HG03469 (cell line): ENCODE measurements around the gene DHX16.
A peak's percentile ranks its signal among the peaks of the same experiment; 100 is the strongest.
"Not testable (repeated sequence)": the region's sequence is repeated elsewhere in the genome, so short reads cannot be mapped to it uniquely, and the experiment has no call there.

ENCODE experiments used
- ATAC-seq: cut with Tn5 transposase; IDR thresholded peaks from one replicate; pipeline ENCODE4 v1.9.1; 2021; ENCODE audit warnings: mild to moderate bottlenecking, moderate library complexity, moderate number of reproducible peaks; ENCODE audit not compliant: unreplicated experiment

DHX16 gene

GRCh38 chr6:30679765-30680535 is 7.1 kb upstream of the DHX16 start:
- no peak for ATAC-seq

DNA sequence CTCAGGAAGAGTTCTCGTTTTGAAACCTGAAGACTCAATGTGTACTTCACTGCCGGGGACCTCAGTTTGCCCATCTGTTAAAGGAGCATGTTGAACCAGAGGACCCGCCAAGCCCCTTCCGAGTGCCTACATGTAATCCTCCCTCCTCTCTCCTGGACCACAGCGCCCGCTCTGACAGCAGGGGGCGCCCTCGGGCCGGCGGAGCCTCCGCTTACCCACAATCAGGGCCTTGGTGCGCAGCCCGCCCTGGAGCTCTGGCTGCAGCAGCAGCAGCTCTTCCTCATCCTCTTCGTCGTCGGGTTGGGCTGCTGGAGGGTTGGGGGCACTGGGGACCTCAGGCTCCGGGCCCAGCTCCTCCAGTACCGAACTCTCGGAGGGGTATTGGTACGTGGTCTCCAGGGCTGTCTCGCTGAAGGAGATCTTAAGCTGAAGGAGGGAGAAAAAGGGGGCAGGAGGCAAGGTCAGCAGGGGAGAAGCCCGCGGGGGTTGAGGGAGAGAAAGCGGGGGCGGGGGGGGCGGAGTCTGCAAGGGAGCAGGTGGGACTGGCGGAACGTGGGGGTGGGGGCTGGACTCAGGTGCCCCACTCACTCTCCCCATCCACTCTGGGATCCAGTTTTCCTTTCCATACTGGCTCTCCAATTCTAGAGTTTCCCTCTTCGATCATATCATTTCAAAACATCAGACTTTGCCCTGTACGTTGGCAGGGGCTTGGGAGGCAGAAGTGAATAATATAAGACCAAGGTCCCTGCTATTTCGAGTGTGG is 6.3 kb upstream of the DHX16 start:
- ATAC-seq: no peak

GRCh38 chr6:30676660-30677285 is 4.0 kb upstream of the DHX16 start:
- ATAC-seq: no peak

GRCh38 chr6:30670760-30671527 is 1.9 kb downstream of the DHX16 start:
- no peak for ATAC-seq

GRCh38 chr6:30666300-30666699 is 6.5 kb downstream of the DHX16 start:
- not testable (repeated sequence) for ATAC-seq

GRCh38 chr6:30664994-30665767 is 7.6 kb downstream of the DHX16 start:
- ATAC-seq: no peak

GRCh38 chr6:30657922-30658321 is 14.9 kb downstream of the DHX16 start:
- ATAC-seq: not testable (repeated sequence)

DNA sequence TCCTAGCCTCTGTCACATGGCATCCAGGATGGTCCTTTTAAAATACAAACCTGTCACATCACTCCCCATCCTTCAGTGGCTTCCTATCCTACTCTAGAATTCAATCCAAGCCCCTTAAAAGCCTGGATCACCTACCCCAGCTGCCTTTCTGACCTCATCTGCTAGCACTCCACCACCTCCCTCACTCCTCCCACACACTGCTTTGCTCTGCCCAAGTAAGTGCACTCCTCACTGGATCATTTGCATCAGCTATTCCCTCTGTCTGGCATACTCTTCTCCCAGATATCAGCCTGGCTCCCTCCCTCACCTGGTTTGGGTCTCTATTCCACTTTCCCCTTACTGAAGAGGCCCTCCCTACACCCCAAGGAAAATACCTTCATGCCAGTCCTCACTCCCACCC is 15.4 kb downstream of the DHX16 start:
- no peak for ATAC-seq

DNA sequence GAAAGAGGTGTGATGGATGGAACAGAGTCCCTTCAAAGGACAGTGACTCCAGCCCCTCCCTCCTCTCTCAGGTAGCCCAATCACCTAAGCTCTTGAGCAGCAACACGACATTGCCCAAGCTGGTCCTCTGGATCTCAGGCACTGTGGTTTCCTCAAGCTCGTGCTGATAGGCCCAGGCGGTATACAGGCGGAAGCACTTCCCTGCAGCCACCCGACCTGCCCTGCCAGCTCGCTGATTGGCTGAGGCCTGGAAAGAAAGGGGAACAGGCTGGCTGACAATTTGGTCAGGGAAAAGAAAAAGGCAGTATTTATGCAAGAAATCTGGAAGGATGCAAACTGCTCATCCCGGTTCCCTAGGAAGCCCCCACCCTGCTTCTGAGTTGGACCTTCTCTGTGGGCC is 16.3 kb downstream of the DHX16 start:
- no peak for ATAC-seq

DNA sequence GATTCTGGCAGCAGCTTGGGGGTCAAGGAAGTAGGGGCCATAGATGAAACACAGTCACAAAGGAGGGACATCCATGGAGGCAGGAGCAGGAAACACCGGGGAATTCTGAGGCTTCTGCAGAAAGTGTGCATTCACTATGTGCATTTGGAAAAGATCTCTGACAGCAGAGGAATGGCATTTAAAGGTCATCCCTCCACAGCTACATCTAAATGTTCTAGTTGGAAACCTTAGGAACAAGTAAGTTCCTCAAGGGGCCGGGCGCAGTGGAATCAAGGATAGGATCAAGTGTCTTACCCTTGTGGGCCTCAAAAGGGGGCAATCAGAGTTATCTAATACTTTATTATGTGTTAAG is 17.1 kb downstream of the DHX16 start:
- ATAC-seq: no peak

- no peak for ATAC-seq
Measured at GRCh38 chr6:30654798-30655742, 17.7 kb downstream of the DHX16 start.

DNA sequence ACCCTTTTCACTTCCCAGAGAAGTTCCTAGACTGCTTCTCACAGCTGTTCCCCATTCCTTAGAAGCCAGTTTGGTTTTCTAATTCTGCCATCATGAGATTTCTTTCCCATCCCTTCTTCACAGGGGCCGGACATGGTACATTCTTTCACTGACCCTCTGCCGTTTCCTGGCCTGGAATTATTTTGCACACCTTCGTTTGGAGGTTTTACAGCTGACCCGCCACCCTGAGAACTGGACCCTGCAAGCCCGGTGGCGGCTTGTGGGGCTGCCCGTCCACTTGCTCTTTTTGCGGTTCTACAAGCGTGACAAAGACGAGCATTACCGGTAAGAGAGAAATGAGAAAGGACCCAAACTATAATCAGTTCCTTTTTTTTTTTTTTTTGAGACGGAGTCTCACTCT is 21.7 kb downstream of the DHX16 start:
- no peak for ATAC-seq

DNA sequence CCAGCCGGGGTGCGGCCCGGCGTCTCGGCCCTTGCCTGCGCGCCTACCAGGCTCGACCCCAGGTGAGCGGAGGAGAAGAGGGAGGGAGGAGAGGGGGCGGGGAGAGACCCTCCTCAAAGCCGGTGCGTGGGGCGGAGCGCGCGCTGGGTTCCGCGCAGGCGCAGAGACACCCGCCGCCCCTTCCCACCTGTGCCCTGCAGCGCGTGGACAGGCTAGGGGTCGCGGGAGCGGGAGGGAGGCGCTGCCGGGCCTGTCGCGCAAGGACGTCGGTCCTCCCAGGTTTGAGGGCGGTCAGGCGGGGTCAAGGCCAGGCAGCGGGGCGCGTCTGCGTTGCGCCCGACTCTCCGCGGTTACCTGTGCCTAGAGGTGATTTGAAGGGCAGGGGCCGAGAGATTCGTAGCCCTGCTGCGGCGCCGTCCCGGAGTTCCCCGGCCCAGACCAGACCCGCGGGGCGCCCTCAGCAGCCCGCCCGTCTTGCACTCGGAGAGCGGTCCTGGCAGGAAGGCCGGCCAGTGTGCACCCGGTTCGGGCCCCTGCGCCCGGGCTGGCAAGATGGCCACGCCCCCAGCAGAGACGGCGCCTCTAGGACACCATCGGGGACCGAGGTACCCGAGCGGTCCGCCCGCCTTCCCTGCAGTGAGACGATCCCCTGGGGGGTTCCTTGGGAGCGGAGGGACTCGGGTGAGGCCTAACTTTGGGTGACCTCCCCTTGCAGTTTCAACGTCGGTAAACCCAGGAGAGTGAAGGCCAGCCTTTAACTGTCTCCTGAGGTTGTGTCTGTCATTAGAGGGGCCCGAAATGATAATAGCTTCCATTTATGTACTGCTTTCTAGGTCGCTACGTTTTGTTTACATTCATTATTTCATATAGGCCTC is 25.3 kb downstream of the DHX16 start:
- ATAC-seq: peak; percentile 50

- peak; percentile 20 for ATAC-seq
Measured at GRCh38 chr6:30646450-30647241, 26.2 kb downstream of the DHX16 start, which contains the start of gene C6orf136. TSS of gene C6orf136 (plus strand) at chr6:30647133. CDS start at chr6:30647232, 99 bp downstream.

DNA sequence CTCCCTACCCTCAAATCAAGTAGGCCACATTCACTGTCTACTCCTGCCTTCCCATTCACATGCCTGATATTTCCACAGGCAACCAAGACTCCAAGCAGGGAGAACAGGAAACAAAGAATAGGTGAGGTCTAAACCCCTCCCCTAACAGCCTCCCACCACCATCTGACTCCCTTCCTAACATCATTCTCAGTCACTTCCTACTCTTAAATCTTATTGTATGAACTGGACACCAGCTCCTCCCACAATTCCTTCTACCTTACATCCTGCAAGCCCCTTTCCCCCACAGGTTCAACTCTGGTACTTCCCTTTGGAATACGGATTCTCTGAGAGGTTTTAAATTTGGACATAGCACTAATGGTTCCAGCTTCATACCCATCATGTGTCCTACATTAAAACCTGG is 26.8 kb downstream of the DHX16 start:
- ATAC-seq: no peak

DNA sequence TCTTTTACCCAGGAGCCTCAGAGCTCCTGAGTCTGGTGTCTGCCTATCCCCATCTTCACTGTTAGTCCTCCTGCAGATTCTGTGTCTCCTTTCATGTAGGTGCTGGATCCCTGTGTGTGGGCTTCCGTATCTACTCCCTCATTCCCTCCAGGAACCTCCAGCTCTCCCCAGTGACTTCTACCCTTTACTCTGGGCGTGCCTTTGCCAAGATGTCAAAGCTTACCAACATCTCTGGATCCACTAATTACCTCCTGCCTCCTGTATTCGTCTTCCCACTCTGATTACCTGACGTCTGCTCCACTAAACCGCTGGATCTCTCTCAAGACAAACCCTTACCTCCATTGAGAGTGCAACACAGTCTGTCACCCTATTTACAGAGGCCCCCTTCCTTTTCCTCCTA is 28.0 kb downstream of the DHX16 start:
- no peak for ATAC-seq

- ATAC-seq: no peak
Measured at GRCh38 chr6:30643656-30644055, 29.1 kb downstream of the DHX16 start.
